Endodermal cell (in vitro differentiated cells): ENCODE data around the gene LAMP2. TPM values are rescaled to one million over a fixed set of nuclear protein-coding genes. Genes with fewer than 3 reads are reported as not detected.

ENCODE experiments used
- DNase-seq: peaks from one replicate; pipeline ENCODE4 v3.0.0-alpha.2; 2017
- H3K27ac ChIP-seq: 2 replicates; pipeline ENCODE4 v1.5.1; 2013; ENCODE audit warnings: mild to moderate bottlenecking, low read depth, low read length, moderate library complexity
- H3K27me3 ChIP-seq: 2 replicates; pipeline ENCODE4 v1.6.1; 2013; ENCODE audit warnings: mild to moderate bottlenecking, low read length, moderate library complexity; ENCODE audit not compliant: insufficient read depth, control insufficient read depth, poor library complexity, severe bottlenecking
- H3K36me3 ChIP-seq: 2 replicates; pipeline ENCODE4 v1.7.0; 2013; ENCODE audit warnings: mild to moderate bottlenecking, low read length, moderate library complexity; ENCODE audit not compliant: control insufficient read depth, insufficient read depth
- H3K4me1 ChIP-seq: one replicate; pipeline ENCODE4 v1.7.0; 2013; ENCODE audit warnings: low read length; ENCODE audit not compliant: control insufficient read depth, insufficient read depth
- H3K4me3 ChIP-seq: 2 replicates; pipeline ENCODE4 v1.5.1; 2013; ENCODE audit warnings: mild to moderate bottlenecking, low read length, moderate library complexity
- H3K9ac ChIP-seq: 2 replicates; pipeline ENCODE4 v1.6.1; 2013; ENCODE audit warnings: mild to moderate bottlenecking, low read length, moderate library complexity; ENCODE audit not compliant: poor library complexity, severe bottlenecking; ENCODE audit errors: extremely low read depth
- H3K9me3 ChIP-seq: 2 replicates; pipeline ENCODE4 v1.6.1; 2013; ENCODE audit warnings: mild to moderate bottlenecking, low read length, moderate library complexity; ENCODE audit not compliant: control insufficient read depth
- H3K27ac Mint-ChIP-seq: 2 replicates; pipeline ENCODE4 v1.8.0; 2020; ENCODE audit warnings: mixed read lengths
- H3K27me3 Mint-ChIP-seq: 2 replicates; pipeline ENCODE4 v1.8.0; 2021; ENCODE audit warnings: mild to moderate bottlenecking, mixed read lengths; ENCODE audit not compliant: insufficient read depth
- H3K36me3 Mint-ChIP-seq: 2 replicates; pipeline ENCODE4 v1.8.0; 2020; ENCODE audit warnings: low read depth, mixed read lengths
- H3K4me1 Mint-ChIP-seq: 2 replicates; pipeline ENCODE4 v1.8.0; 2020; ENCODE audit warnings: mixed read lengths
- H3K4me3 Mint-ChIP-seq: 2 replicates; pipeline ENCODE4 v1.8.0; 2020; ENCODE audit warnings: mild to moderate bottlenecking, moderate library complexity, mixed read lengths
- H3K9me3 Mint-ChIP-seq: 2 replicates; pipeline ENCODE4 v1.8.0; 2020; ENCODE audit warnings: mild to moderate bottlenecking, mixed read lengths
- WGBS, 2 experiments: methylation state at CpG; one replicate each; pipeline versions ENCODE4 v1.1.5 to v1.1.7; 2013; ENCODE audit warnings: missing lambda C conversion rate in 2 of 2, mixed read lengths in 1 of 2; ENCODE audit not compliant: insufficient coverage in 1 of 2, insufficient read length in 1 of 2; 5-methylcytosine and 5-hydroxymethylcytosine counted together
- total RNA-seq, 2 donors: library from RNA; stranded (reverse); fragmentation: NEBNext Ultra II Directional in 1 of 2; extraction: Animal tissue kit (Norgen Biotek cat#: 25700) in 1 of 2; gene quantifications; 2 replicates in 1 of 2; 3 replicates in 1 of 2; pipeline ENCODE4 v1.2.1, GENCODE V29; 2021
- TF ChIP-seq, protein P1 (sequence below): fragments of 200-600 bp; sonication (generic); conservative IDR thresholded peaks from 2 replicates; pipeline ENCODE4 v1.5.0; 2021; ENCODE audit warnings: antibody characterized with exemption, mild to moderate bottlenecking

The LAMP2 gene
- total RNA-seq, 2 donors from 2014 or later, result 33.5 to 34.7 TPM

DNA sequence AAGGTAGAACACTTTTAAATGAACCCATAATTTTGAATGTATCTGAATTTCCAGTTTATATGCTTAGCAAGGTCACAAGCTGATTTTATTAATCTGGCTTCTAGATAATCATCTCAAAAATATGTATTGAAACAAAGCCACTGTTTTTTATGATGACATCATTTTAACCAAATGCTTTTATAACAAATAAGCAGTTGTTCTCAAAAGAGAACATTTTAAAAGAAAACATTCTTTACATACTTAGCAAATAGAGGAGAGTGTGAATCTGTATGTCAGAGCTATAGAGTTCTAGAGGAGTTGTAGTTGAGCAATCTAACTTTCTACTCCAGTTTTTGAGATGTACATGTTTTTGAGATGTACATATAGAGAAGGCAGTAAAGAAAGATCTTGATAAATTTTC, 42.5 kb downstream of the LAMP2 start:
- TF ChIP-seq, protein P1, sequence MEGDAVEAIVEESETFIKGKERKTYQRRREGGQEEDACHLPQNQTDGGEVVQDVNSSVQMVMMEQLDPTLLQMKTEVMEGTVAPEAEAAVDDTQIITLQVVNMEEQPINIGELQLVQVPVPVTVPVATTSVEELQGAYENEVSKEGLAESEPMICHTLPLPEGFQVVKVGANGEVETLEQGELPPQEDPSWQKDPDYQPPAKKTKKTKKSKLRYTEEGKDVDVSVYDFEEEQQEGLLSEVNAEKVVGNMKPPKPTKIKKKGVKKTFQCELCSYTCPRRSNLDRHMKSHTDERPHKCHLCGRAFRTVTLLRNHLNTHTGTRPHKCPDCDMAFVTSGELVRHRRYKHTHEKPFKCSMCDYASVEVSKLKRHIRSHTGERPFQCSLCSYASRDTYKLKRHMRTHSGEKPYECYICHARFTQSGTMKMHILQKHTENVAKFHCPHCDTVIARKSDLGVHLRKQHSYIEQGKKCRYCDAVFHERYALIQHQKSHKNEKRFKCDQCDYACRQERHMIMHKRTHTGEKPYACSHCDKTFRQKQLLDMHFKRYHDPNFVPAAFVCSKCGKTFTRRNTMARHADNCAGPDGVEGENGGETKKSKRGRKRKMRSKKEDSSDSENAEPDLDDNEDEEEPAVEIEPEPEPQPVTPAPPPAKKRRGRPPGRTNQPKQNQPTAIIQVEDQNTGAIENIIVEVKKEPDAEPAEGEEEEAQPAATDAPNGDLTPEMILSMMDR, result no peak
- Histone ChIP-seq H3K4me3 (no peak overlapping the region), H3K36me3 (no peaks in the 10 kb centered on the region), H3K9ac (no peak overlapping the region), H3K9me3 (no peaks in the 10 kb centered on the region), H3K4me1 (no peaks in the 10 kb centered on the region), H3K27ac (no peak overlapping the region), H3K27me3 (no peaks in the 10 kb centered on the region)
- Mint-ChIP-seq H3K4me3 (no peak overlapping the region), H3K27me3 (no peaks in the 10 kb centered on the region), H3K27ac (no peak overlapping the region), H3K9me3 (peaks cover 31% of the 10 kb centered on the region), H3K4me1 (peaks cover 20% of the 10 kb centered on the region), H3K36me3 (no peaks in the 10 kb centered on the region)
- DNase-seq, result no peak

DNA sequence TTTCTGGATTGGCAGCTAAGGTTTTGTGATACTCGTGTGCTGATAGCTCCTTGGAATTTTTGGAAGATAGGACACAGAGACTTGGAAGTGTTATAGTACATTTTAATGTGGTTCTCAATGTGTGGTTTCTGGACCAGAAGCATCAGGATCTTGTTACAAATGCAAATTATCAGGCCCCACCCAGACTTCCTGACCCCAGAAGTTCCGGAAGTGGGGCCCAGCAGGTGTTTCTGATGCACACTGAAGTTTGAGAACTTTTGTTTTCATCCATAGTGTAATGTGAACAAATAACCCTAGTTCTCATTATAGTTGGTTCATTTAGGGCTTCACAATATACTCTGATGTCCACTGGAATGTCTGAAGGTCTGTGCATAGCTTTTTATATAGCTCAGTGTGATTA, 49.6 kb downstream of the LAMP2 start:
- 93% methylated on average over 2 of the region's 2 CpGs; no CpG with 5 or more reads in 1 of the 2 experiments for WGBS, 2 experiments

DNA sequence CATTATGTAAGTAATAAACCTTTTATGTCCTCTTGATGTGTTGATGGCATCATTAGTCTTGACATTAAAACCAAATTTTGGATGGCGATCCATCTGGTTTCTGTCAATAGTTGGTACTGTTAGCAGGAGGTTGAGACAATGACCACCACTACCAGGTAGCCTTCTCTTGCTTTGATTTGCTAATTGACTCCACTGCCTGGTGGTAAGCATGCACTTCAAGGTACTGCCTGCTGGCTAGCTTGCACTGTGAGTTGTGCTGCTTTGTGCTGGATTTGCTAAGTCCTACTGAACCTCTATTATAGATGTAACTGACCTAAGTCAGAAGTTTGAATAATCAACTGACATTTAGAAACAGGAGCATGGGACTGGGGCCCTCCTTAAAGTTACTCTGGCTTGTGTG, 60.9 kb downstream of the LAMP2 start:
- H3K27me3 ChIP-seq, result no peaks in the 10 kb centered on the region
- no peaks in the 10 kb centered on the region for H3K36me3 ChIP-seq
- no peaks in the 10 kb centered on the region for H3K4me1 ChIP-seq
- Mint-ChIP-seq H3K4me3 (no peak overlapping the region), H3K9me3 (peaks cover 63% of the 10 kb centered on the region), H3K4me1 (no peaks in the 10 kb centered on the region), H3K27ac (no peak overlapping the region), H3K27me3 (no peaks in the 10 kb centered on the region), H3K36me3 (no peaks in the 10 kb centered on the region)
- no peak overlapping the region for H3K4me3 ChIP-seq
- WGBS, 2 experiments, result 76 to 100% methylated on average over 1 of the region's 1 CpG
- TF ChIP-seq, protein P1, result no peak
- H3K27ac ChIP-seq, result no peak overlapping the region
- DNase-seq, result no peak
- no peaks in the 10 kb centered on the region for H3K9me3 ChIP-seq
- no peak overlapping the region for H3K9ac ChIP-seq

More for the DNA sequence above, 49.6 kb downstream of the LAMP2 start:
- no peaks in the 10 kb centered on the region for H3K27me3 ChIP-seq
- H3K9me3 ChIP-seq, result no peaks in the 10 kb centered on the region
- Mint-ChIP-seq H3K36me3 (no peaks in the 10 kb centered on the region), H3K9me3 (peaks cover 49% of the 10 kb centered on the region), H3K27ac (no peak overlapping the region), H3K4me3 (no peak overlapping the region), H3K27me3 (no peaks in the 10 kb centered on the region), H3K4me1 (no peaks in the 10 kb centered on the region)
- TF ChIP-seq, protein P1, result no peak
- no peak overlapping the region for H3K4me3 ChIP-seq
- no peaks in the 10 kb centered on the region for H3K36me3 ChIP-seq
- no peak for DNase-seq
- H3K4me1 ChIP-seq, result no peaks in the 10 kb centered on the region
- no peak overlapping the region for H3K27ac ChIP-seq
- H3K9ac ChIP-seq, result no peak overlapping the region
